ENCODE data around the gene CLCNKB.
"Not testable (repeated sequence)": the region's sequence is repeated elsewhere in the genome, so short reads cannot be mapped to it uniquely, and the experiment has no call there.

- not testable (repeated sequence) for TF ChIP-seq POLR2A, POLR2AphosphoS5 (IDR thresholded peaks at IDR 0.05; ENCODE audit: low read depth, low read length)
These were observed 8.4 kb downstream of the CLCNKB start for GRCh38 chr1:16051949-16052348.

Measured in GM12892 (cell line).